Thyroid gland (tissue), 4 donors: ENCODE data around the gene SERP1. TPM values are rescaled to one million over a fixed set of nuclear protein-coding genes. Genes with fewer than 3 reads are reported as not detected.
"Not testable (repeated sequence)": the region's sequence is repeated elsewhere in the genome, so short reads cannot be mapped to it uniquely, and the experiment has no call there.

Source experiments
- DNase-seq, 2 donors: peaks; one replicate each; pipeline ENCODE4 v3.0.0-alpha.2; 2019
- H3K27ac ChIP-seq, 3 donors: fragments of 200-600 bp; sonication (generic); 1 replicate in 2 of 3; 2 replicates in 1 of 3; pipeline ENCODE4 v1.5.1; 2016 to 2019; ENCODE audit warnings: mild to moderate bottlenecking in 1 of 3, moderate library complexity in 1 of 3
- H3K27me3 ChIP-seq: fragments of 200-600 bp; sonication (generic); one replicate; pipeline ENCODE4 v1.5.1; 2019
- H3K36me3 ChIP-seq, 2 donors: fragments of 200-600 bp; sonication (generic); one replicate each; pipeline ENCODE4 v1.5.1; 2016 to 2019
- H3K4me1 ChIP-seq, 2 donors: fragments of 200-600 bp; sonication (generic); one replicate each; pipeline ENCODE4 v1.5.1; 2017 to 2019
- H3K4me3 ChIP-seq, 3 donors: fragments of 200-600 bp; sonication (generic); replicated peaks in 1 of 3; 1 replicate in 2 of 3; 2 replicates in 1 of 3; pipeline ENCODE4 v1.5.1; 2016; ENCODE audit warnings: mild to moderate bottlenecking in 1 of 3
- H3K9me3 ChIP-seq: fragments of 200-600 bp; sonication (generic); one replicate; pipeline ENCODE4 v1.5.1; 2017
- CTCF ChIP-seq, 6 experiments: fragments of 200-600 bp in 3 of 6; fragments of 450-650 bp in 3 of 6; sonication (generic) in 3 of 6; IDR thresholded peaks; one replicate each; pipeline ENCODE4 v1.5.1; 2016 to 2019; ENCODE audit warnings: antibody characterized with exemption in 6 of 6, mild to moderate bottlenecking in 2 of 6, inconsistent platforms in 1 of 6, moderate library complexity in 1 of 6
- POLR2A ChIP-seq, 2 donors: fragments of 450-650 bp; IDR thresholded peaks; one replicate each; pipeline ENCODE4 v1.6.1; 2017; ENCODE audit warnings: antibody characterized with exemption in 2 of 2, mild to moderate bottlenecking in 2 of 2, moderate library complexity in 1 of 2
- WGBS, 2 donors: methylation state at CpG; one replicate each; pipeline ENCODE4 v1.1.5; 2017; 5-methylcytosine and 5-hydroxymethylcytosine counted together
- intact Hi-C: fragments of 100-400 bp; cut with DNase I; formaldehyde crosslinking; loops from one replicate; pipeline ENCODE4 v1.15.1; 2023
- total RNA-seq, 4 donors: library from RNA; depleted of rRNA; stranded (reverse); fragments of >200 nt; gene quantifications; one replicate each; pipeline ENCODE4 v1.2.3, GENCODE V29; 2016

SERP1 gene
- total RNA-seq, 4 donors from 2014 or later = 146 to 355 (median 270) TPM

- no peak overlapping the region for H3K27ac ChIP-seq
- WGBS, 2 donors = 86 to 92% methylated on average over 3 of the region's 3 CpGs
- no peaks in the 10 kb centered on the region for H3K27me3 ChIP-seq
- no peaks in the 10 kb centered on the region for H3K4me1 ChIP-seq
- no peaks in the 10 kb centered on the region for H3K9me3 ChIP-seq
- TF ChIP-seq POLR2A (IDR thresholded peaks at IDR 0.05) = no peak
- no peak for DNase-seq
- no peaks in the 10 kb centered on the region for H3K36me3 ChIP-seq
- no peak overlapping the region for H3K4me3 ChIP-seq
- intact Hi-C loops = no loop called here
Observed at GRCh38 chr3:150504483-150504882, 41.8 kb downstream of the SERP1 start.

GRCh38 chr3:150503402-150504099 lies 42.7 kb downstream of the SERP1 start:
- Histone ChIP-seq H3K36me3 (no peaks in the 10 kb centered on the region), H3K27me3 (no peaks in the 10 kb centered on the region), H3K9me3 (no peaks in the 10 kb centered on the region), H3K27ac (no peak overlapping the region), H3K4me3 (no peak overlapping the region), H3K4me1 (no peaks in the 10 kb centered on the region)
- intact Hi-C loops = no loop called here
- TF ChIP-seq CTCF (IDR thresholded peaks at IDR 0.05) = no peak
- TF ChIP-seq POLR2A (IDR thresholded peaks at IDR 0.05) = no peak
- WGBS, 2 donors = 89 to 95% methylated on average over 3 to 5 of the region's 5 CpGs
- DNase-seq = no peak

GRCh38 chr3:150500960-150501359 lies 45.3 kb downstream of the SERP1 start:
- H3K4me3 ChIP-seq, DNase-seq, H3K27me3 ChIP-seq, H3K36me3 ChIP-seq, intact Hi-C loops, H3K4me1 ChIP-seq, H3K27ac ChIP-seq, H3K9me3 ChIP-seq: not testable (repeated sequence)
- 100% methylated on average over 1 of the region's 1 CpG for WGBS, 2 donors

- H3K9me3 ChIP-seq = no peaks in the 10 kb centered on the region
- intact Hi-C loops = loop anchor here (5.0 kb wide), 2 partner anchors 86 to 271 kb away; no protein-coding TSS in a partner anchor
- TF ChIP-seq POLR2A (IDR thresholded peaks at IDR 0.05) (no peak), CTCF (IDR thresholded peaks at IDR 0.05) (no peak)
- WGBS, 2 donors = 80 to 86% methylated on average over 2 of the region's 2 CpGs
- H3K4me1 ChIP-seq = no peaks in the 10 kb centered on the region
- H3K4me3 ChIP-seq = no peak overlapping the region
- H3K36me3 ChIP-seq = no peaks in the 10 kb centered on the region
- H3K27ac ChIP-seq = no peak overlapping the region
- H3K27me3 ChIP-seq = no peaks in the 10 kb centered on the region
- no peak for DNase-seq
Observed at GRCh38 chr3:150497956-150498355, 48.3 kb downstream of the SERP1 start.

GRCh38 chr3:150495563-150496168 lies 50.6 kb downstream of the SERP1 start:
- Histone ChIP-seq H3K27me3 (no peaks in the 10 kb centered on the region), H3K36me3 (no peaks in the 10 kb centered on the region), H3K4me3 (no peak overlapping the region), H3K9me3 (no peaks in the 10 kb centered on the region), H3K27ac (no peak overlapping the region), H3K4me1 (no peaks in the 10 kb centered on the region)
- no peak for DNase-seq
- intact Hi-C loops = loop anchor here (5.0 kb wide), 2 partner anchors 83 to 268 kb away; no protein-coding TSS in a partner anchor
- 1 to 2% methylated on average over 2 of the region's 2 CpGs for WGBS, 2 donors
- no peak for TF ChIP-seq POLR2A (IDR thresholded peaks at IDR 0.05)
- TF ChIP-seq CTCF (IDR thresholded peaks at IDR 0.05) = peak; percentile 55 to 87 (median 68)

- Histone ChIP-seq H3K27ac (no peak overlapping the region), H3K36me3 (no peaks in the 10 kb centered on the region), H3K4me1 (no peaks in the 10 kb centered on the region), H3K4me3 (no peak overlapping the region), H3K27me3 (no peaks in the 10 kb centered on the region), H3K9me3 (no peaks in the 10 kb centered on the region)
- TF ChIP-seq POLR2A (IDR thresholded peaks at IDR 0.05) (no peak), CTCF (IDR thresholded peaks at IDR 0.05) (no peak)
- intact Hi-C loops = loop anchor here (5.0 kb wide), 2 partner anchors 83 to 268 kb away; no protein-coding TSS in a partner anchor
- 79 to 87% methylated on average over 1 of the region's 1 CpG for WGBS, 2 donors
- DNase-seq = no peak
Observed at GRCh38 chr3:150495149-150495548, 51.1 kb downstream of the SERP1 start.
